Measurements from ENCODE around the gene EPHA6. TPM values are rescaled to one million over a fixed set of nuclear protein-coding genes. Genes with fewer than 3 reads are reported as not detected.
"Not testable (repeated sequence)": the region's sequence is repeated elsewhere in the genome, so short reads cannot be mapped to it uniquely, and the experiment has no call there.

Gene EPHA6
- total RNA-seq, 1 experiment from 2014 or later, result not detected

DNA sequence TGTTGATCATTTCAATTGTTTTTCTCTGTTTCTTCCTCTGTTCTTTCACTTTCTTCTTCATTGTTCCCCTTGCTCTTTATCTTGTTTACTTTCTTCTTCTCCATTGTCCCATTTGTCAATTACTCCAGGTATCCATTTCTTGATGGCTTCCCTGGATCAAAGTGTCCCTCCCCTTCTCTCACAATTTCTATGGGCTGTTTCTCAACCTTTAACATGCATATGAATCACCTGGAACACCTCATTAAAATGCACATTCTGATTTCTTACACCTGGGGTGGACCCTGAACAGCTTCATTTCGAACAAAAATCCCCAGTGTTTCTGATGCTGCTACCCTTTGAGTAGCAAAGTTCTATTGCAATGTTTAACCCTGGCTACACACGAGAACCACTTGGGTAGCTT is 454.8 kb downstream of the EPHA6 start:
- DNase-seq (ENCODE audit: low read depth), result no peak

DNA sequence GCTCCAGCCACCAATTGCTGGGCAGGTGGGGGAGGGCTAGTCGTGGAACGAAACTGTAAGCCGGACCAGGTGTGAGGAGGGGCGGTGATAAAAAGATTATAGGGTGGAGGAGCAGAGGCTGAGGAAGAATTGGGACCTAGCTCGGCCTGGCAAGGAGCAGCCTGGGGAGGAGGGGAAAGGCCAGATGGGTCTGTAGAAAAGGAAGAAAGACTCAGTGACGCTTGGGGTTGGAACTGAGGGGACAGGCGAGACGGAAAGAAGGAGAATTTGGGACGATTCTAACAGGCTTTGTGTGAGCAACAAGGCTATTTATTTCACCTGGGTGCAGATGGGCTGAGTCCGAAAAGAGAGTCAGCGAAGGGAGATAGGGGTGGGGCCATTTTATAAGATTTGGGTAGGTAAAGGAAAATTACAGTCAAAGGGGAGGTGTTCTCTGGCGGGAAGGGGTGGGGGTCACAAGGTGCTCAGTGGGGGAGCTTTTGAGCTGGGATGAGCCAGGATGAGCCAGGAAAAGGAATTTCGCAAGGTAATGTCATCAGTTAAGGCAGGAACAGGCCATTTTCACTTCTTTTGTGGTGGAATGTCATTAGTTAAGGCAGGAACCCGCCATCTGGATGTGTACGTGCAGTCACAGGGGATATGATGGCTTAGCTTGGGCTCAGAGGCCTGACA is 462.6 kb downstream of the EPHA6 start:
- not testable (repeated sequence) for DNase-seq (ENCODE audit: low read depth)

DNA sequence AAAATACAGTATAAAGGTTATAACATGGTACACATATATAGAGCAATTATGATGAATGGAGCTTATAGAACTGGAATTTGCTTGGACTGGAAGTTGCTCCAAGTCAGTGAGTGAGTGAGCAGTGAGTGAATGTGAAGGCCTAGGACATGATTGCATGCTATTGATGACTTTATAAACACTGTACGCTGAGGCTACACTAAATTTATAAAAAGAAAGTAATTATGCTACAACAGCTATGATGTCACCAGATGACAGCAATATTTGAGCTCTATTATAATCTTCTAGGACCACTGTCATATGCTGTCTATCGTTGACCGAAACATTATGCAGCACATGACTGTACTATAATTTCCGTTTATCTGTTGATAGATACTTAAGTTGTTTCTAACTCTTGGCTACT is 463.3 kb downstream of the EPHA6 start:
- DNase-seq (ENCODE audit: low read depth), result no peak

DNA sequence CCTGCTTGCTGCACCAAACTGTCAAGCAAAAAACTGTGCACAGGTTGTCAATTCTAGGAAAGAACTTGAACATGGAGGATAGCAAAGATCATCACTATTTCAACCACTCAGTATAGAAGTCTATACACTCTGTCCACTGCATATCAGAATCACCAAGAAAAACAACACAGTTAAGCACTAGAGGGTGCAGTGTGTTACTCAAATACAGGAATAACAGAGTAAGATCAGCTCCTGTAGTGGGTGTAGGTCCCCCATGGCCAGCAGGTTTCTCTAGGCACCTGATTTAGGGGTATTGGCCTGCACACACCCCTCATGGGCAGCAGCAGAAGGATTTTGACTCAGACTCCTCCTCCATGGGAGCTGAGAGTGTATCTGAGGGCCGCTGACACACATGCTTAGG is 464.1 kb downstream of the EPHA6 start:
- no peak for DNase-seq (ENCODE audit: low read depth)

DNA sequence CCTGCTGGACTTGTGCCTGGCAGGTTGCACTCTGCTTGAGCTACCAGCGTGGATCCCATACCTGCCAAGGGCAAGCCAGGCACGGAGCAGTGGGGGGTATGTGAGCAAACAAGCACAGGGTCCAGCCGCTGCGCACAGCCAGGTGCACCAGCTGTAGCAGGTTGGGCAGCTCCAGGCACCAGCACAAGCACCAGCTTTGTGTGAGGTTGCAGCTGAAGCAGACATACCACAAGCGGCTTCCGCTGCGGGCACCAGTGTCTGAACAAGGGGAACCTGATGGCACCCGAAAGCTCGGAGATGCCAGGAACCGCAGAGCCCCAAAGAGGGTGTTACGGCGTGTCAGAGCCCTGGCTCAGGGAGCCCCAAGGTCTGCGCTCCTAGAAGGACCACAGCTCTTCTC is 477.5 kb downstream of the EPHA6 start:
- DNase-seq (ENCODE audit: low read depth), result no peak

DNA sequence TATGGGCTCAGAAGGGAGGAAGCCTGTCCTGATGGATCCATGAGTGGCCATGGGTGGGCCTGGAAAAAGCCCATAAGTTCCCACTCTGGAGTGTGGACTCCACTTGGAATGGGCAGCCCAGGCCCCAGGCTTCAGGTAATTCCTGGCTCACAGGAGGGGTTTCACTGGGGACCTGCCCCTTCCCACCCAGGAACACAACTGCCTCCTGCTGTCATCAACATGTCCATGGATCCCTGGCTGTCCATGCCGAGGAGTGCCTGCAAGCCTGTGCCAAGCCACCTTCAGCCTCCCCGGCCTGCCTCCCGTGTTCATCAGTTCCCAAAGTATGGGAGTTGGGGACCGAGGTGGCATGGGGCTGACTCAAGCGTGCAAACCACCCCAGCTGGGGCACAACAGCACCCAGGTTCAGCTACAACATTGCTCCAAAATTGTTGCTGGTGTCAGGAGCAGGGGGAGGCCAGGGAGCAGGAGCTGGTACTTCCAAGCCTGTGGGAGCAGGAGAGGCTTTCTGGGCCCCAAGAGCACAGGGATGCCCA is 479.3 kb downstream of the EPHA6 start:
- DNase-seq (ENCODE audit: low read depth), result no peak

DNA sequence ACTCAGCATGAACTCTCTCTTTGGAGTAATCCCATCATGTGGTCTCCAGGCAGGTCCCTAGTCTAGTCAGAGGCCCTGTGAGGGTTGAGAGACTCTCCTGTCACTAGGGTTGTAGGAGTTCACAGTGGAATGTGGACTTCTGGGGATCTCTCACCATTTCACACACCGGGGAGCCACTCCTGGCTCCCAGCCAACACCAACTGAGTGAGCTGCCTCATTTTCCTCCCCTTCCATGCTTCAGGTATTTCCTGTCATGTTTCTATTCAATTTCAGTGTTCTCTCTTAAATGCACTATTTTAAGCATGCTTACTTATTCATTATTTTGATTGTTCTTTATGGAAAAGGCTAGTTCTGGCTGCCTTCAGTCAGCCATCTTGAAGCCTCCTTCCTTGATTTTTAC is 482.6 kb downstream of the EPHA6 start:
- DNase-seq (ENCODE audit: low read depth), result no peak

DNA sequence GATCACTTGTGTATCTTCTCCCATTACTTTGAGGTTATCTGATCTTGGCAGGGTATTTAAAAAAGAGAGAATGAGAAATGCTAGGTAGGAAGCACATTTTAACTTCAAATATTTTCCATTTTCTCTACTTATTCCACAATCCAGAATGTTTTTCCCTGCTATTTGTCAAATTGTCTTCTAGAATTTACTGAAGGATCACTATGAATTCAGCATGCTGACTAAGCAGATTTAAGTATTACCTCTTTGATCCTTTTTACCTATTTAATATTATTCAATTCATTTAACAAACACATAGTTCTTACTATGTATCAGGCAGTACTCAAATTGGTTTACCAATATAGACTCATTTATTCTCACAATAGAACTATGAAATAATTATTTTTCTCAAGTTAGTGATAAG is 486.7 kb downstream of the EPHA6 start:
- DNase-seq (ENCODE audit: low read depth), result no peak

DNA sequence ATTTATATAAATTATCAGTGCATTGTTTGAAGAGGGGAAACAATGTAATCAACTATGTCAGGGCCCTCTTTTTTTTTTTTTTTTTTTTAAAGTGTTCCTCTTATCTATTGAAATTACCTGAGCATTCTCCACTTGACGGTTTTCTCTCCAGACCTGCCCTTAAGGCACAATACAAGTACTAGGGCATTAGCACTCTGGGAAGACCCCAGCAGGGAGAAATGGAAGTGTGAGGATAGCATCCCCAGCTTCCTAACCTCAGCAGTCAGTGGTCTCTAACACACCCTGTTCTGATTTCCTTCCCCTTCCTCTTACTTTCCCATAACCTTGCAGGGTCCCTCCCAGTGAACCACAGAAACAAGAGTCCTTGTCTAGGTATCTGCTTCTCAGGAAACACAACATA is 491.8 kb downstream of the EPHA6 start:
- no peak for DNase-seq (ENCODE audit: low read depth)

DNA sequence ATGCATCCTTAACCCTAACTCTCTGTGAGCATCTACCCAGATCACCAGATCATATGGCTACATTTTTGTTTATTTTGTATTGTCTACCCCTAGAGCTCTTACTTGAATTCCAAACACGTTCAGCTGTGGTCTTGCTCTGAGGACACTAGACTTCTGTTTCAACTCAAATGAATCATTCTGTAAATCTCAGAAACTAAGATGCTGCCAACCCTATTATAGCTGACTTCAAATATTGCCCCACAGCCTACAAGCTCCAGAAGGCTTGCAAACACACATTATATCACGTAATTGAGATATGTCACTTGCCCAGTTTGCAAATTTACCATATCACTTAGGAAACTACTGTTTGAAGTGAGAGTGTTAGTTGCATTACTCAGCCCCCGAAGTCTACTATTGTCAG is 524.0 kb downstream of the EPHA6 start:
- DNase-seq (ENCODE audit: low read depth), result no peak

DNA sequence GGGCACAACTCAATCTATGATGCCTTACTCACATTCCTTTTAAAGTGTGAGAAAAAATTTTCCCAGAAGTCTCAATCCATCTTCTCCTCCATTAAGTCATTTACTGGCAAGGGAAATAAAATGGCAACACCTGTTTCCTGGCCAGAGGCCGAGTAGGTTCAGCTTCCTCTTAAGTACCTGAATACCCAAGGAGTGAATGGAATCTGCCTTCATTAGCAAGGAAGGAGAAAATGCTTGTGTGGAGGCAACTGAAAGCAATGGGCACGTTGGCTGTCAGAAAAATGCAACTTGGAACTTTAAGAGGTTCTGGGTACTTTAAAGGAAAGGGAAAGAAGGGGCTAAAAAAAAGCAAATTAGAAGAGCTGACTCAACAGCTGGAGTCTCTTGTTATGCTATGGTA is 526.5 kb downstream of the EPHA6 start:
- DNase-seq (ENCODE audit: low read depth), result no peak

DNA sequence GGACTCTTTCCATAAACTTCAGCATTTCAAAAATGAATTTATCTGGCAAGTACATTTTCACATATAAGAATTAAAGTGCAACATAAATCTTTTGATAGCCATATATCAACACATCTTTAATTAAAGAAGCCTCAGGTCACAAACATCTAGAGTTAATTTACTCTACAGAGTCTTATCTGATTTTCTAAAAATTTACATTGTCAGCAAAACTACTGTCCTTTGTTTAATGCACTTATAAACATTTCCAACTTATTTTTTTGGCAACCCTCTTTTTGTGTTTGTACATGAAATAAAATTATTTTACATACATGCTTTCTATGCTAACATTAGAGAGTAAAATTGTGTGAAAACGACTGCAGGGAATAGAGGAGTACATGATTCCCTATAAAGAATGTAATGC is 533.4 kb downstream of the EPHA6 start:
- no peak for DNase-seq (ENCODE audit: low read depth)

DNA sequence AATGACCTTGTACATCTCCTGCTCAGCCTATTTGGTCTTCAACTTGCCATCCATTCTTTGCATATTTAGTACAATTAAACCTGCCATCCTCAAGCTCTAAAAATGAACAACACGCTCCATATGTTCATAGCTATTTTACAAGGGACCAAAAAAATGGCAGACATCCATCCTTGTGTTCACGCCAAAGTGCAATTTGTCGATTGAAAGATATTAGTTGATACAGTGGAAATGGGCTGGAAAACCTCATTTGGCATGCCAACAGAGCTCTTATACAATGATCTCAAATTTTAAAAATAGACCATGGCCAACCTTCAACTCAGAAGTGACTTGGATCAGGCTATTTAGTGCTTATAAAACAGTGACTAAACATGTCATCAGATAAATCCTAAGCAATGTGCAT is 536.6 kb downstream of the EPHA6 start:
- DNase-seq (ENCODE audit: low read depth), result no peak

DNA sequence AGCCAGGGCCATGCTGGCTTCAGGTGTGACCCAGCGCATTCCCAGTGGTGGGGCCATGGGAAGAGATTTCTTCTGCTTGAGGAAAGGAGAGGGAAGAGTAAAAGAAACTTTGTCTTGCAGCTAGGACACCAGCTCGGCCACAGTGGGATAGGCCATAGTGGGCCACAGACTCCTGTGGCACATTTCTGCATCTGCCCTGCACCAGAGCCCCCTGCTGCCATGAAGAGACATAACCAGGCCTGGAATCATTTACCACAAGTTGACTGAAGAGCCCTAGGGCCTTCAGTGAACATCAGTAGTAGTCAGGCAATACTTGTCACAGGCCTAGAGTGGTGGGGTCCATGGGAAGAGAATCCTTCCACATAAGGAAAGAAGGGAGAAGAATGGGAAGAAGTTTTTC is 538.8 kb downstream of the EPHA6 start:
- DNase-seq (ENCODE audit: low read depth), result no peak

DNA sequence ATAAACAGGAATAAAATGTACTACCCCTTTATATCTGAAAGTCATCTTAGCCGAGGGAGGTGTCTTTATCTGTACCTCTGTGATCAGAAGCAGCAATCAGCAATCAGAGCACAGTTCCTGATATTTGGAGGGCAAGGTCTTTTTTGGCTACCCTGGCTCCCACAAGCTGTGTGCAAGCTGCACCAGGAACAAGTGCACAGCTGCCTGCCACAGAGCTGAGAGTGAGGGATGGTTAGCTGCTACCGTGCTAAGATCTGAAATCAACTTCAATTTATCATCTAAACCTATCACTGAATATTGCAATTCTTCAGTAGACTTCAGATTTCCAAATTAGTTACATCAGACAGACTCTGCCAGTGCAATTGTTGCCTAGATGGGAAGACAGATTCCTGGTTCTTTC is 545.6 kb downstream of the EPHA6 start:
- DNase-seq (ENCODE audit: low read depth), result no peak

DNA sequence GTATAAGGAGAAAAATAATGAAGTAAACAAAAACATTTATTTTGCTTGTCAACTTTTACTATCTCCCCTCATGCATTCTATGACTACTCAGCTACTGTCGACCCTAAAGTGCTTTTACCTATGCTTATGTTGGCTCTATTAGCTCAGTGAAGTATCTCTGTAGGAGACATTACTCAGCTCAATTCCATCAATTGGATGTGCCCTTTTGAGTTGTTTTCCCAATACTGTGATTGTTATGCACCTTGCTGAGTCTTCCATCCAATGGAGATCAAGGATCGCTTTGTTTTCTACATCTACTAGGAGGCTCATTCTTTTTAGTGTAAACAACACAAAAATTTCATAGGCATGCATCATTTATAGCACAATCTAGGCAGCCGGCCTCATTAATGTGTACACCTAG is 546.4 kb downstream of the EPHA6 start:
- DNase-seq (ENCODE audit: low read depth), result no peak

DNA sequence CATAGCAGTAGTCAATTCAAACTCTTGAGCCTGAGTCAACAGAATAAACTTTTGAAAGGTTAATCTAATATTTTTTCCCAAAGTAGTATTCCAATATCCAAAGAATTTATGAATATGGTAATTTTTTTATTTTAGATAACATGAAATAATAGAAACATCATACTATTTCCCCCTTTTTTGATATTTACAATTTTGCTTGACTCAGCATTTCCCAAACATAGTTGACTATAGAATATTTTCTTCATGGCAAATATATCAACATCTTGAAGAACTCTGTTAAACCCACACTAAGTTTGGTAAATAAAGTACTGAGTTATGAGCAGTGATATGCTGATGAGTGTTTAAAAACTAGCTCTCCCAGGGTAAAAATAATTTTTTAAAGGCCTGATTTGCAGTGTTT is 570.2 kb downstream of the EPHA6 start:
- no peak for DNase-seq (ENCODE audit: low read depth)

DNA sequence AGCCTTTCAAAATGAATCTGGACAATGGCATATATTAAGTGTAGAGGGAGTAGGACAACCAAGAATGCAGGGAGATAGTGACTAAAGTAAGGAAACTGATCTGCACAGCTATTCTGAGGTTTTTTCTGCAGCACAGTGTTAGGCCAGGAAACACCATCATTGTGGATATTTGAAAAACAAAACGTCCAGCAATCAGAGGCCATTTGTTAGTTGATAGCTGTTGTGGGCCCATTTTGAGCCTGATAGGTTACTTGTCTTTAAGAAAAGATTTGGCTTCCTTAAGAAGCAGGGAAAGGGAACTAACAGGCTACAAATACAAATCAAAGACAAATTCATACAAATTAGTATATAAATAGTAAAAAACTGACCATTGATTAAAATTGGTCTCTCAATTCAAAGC is 574.4 kb downstream of the EPHA6 start:
- no peak for DNase-seq (ENCODE audit: low read depth)

DNA sequence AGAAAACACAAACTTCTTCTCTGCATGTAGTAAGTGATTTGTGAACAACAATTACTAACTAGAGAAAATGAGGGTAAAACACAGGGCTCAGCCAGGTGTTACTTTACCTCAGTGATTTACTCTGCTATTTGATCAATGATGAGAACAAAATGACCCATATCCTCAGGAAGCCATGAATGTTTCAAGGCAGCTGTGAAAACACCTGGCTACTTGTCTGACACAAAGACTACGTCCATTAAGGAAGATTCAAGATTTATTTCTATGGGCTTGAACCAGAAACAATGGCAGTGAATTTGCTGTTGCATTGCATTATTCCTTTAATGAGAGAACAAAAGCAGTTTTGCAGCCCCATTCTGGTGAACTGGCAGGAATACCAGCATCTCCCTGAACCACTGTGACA is 575.5 kb downstream of the EPHA6 start:
- no peak for DNase-seq (ENCODE audit: low read depth)

DNA sequence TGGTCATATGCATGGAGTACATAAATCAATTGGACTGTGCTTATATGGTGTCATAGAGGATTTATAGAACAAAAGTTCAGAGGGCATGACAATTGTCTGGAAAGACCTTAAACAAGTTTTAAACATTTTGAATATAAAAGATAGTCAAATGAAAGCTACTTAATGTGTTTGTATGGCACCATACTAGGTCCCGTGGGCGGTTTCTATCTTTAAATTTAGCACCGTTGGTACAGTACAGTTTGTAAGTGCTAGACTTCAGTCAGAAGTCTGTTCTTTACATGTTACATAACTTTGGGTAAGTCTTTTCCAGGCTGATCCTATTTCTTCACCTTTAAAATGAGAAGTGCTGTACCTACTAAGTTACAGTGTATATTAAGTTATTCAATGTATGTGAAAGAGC is 576.8 kb downstream of the EPHA6 start:
- DNase-seq (ENCODE audit: low read depth), result no peak

DNA sequence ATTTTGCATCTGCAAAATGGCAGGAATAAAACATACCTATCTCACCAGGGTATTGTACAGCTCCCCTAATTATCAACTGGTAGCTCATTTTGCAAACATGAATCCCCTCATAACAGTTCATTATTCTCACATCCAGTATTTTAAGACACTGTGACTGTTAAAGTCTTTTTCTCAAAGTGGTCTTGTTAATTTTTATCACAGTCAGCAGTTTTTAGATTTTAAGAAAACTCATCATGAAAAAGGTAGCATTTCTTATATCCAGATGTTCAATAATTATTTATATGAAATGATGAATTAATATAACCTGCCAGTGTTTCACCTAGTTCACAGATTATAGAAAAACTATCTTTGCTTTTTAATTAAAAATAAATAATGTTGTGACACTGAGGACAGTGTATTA is 595.2 kb downstream of the EPHA6 start:
- DNase-seq (ENCODE audit: low read depth), result no peak

DNA sequence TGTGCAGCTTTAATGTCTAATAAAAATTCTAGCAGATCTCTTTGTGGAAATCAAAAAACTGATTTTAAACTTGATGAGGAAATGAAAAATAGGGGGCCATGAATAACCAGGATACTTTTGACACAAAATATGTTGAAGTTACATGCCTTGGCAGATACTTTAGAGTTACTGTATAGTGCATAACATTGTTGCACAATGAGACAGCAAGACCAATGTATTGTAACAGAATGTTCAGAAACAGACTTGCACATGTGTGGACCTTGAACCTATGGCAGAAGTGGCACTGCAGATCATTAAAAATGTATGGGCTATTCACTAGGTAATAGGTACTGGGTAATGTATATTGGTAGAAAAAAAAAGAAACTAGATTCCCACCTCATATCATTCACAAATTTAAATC is 607.2 kb downstream of the EPHA6 start:
- DNase-seq (ENCODE audit: low read depth), result no peak

DNA sequence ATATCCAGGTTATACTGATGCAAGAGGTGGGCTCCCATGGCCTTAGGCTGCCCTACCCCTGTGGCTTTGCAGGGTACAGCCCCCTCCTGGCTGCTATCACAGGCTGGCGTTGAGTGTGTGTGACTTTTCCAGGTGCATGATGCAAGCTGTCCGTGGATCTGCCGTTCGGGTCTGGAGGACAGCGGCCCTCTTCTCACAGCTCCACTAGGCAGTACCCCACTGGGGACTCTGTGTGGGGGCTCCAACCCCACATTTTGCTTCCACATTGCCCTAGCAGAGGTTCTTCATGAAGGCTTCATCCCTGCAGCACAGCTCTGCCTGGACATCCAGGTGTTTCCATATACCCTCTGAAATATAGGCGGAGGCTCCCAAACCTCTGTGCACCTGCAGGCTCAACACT is 610.6 kb downstream of the EPHA6 start:
- DNase-seq (ENCODE audit: low read depth), result no peak

DNA sequence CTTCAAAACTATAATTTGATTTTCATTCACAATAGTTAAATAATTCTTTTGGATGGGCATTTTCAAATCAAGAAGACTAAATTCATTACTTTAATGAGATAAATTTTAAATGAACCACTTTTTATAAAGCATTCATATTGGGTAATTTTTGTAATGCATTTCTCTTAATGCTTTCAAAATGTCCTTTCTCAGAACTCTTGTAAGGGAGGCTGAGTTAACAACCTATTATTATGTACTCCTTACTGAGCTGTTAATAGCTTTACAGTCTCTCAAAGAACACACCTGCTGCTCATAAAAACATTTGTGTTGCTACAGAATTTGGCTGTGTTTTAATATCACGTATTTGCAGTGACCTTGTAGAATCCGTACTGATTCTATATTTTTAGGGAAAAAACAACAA is 616.2 kb downstream of the EPHA6 start:
- DNase-seq (ENCODE audit: low read depth), result no peak

Measured in RPMI7951 (cell line).